CD4-positive, alpha-beta T cell treated with Interferon alpha-2 for 1 hour (primary cell): Measurements from ENCODE around the gene RHOT1.
"Not testable (repeated sequence)": the region's sequence is repeated elsewhere in the genome, so short reads cannot be mapped to it uniquely, and the experiment has no call there.

Experiments used
- DNase-seq, 2 donors: peaks; one replicate each; pipeline ENCODE4 v3.0.0-alpha.2; 2020 to 2022

The RHOT1 gene

GRCh38 chr17:32142038-32142856, at the start of gene RHOT1:
RHOT1 (plus strand) TSS chr17:32142502; CDS start chr17:32142693, 191 bp downstream.
- peak; percentile 71 to 86 for DNase-seq

GRCh38 chr17:32099686-32100085, 42.6 kb upstream of the RHOT1 start:
- no peak for DNase-seq

- not testable (repeated sequence) for DNase-seq
Observed at GRCh38 chr17:32100323-32100722, 42.0 kb upstream of the RHOT1 start.

- no peak for DNase-seq
Observed at GRCh38 chr17:32100971-32101631, 41.2 kb upstream of the RHOT1 start.

- DNase-seq: no peak
Observed at GRCh38 chr17:32102172-32102571, 40.1 kb upstream of the RHOT1 start.

GRCh38 chr17:32102646-32103186, 39.6 kb upstream of the RHOT1 start:
- DNase-seq: no peak

- DNase-seq: no peak
Observed at GRCh38 chr17:32103476-32104113, 38.7 kb upstream of the RHOT1 start.

GRCh38 chr17:32104158-32104557, 38.1 kb upstream of the RHOT1 start:
- no peak for DNase-seq

GRCh38 chr17:32106471-32106981, 35.8 kb upstream of the RHOT1 start:
- not testable (repeated sequence) for DNase-seq

GRCh38 chr17:32107194-32107593, 35.1 kb upstream of the RHOT1 start:
- DNase-seq: not testable (repeated sequence)

GRCh38 chr17:32110596-32110995, 31.7 kb upstream of the RHOT1 start:
- no peak for DNase-seq

GRCh38 chr17:32111141-32111771, 31.0 kb upstream of the RHOT1 start:
- peak; percentile 37 to 59 for DNase-seq

- DNase-seq: no peak
Observed at GRCh38 chr17:32112416-32112815, 29.9 kb upstream of the RHOT1 start.

- DNase-seq: no peak
Observed at GRCh38 chr17:32114536-32114935, 27.8 kb upstream of the RHOT1 start.

GRCh38 chr17:32115546-32115945, 26.8 kb upstream of the RHOT1 start:
- not testable (repeated sequence) for DNase-seq

- no peak for DNase-seq
Observed at GRCh38 chr17:32116937-32117336, 25.4 kb upstream of the RHOT1 start.

GRCh38 chr17:32117399-32117798, 24.9 kb upstream of the RHOT1 start:
- DNase-seq: no peak

GRCh38 chr17:32118088-32118487, 24.2 kb upstream of the RHOT1 start:
- DNase-seq: not testable (repeated sequence)

GRCh38 chr17:32118835-32119234, 23.5 kb upstream of the RHOT1 start:
- DNase-seq: no peak

GRCh38 chr17:32120141-32120540, 22.2 kb upstream of the RHOT1 start:
- DNase-seq: no peak

- DNase-seq: no peak
Observed at GRCh38 chr17:32120716-32121115, 21.6 kb upstream of the RHOT1 start.

GRCh38 chr17:32123782-32124181, 18.5 kb upstream of the RHOT1 start:
- no peak for DNase-seq
